Adipocyte (in vitro differentiated cells): ENCODE data around the gene BATF3.
"Not testable (repeated sequence)": the region's sequence is repeated elsewhere in the genome, so short reads cannot be mapped to it uniquely, and the experiment has no call there.

Experiments used
- DNase-seq: peaks from one replicate; pipeline ENCODE4 v3.0.0-alpha.2; 2015; ENCODE audit warnings: low read depth
- H3K27me3 ChIP-seq: replicated peaks from 2 replicates; pipeline ENCODE4 v1.7.0; 2013; ENCODE audit warnings: mild to moderate bottlenecking, low read length, moderate library complexity; ENCODE audit not compliant: control insufficient read depth, insufficient read depth
- H3K36me3 ChIP-seq: 2 replicates; pipeline ENCODE4 v1.7.0; 2013; ENCODE audit warnings: low read length, mild to moderate bottlenecking, moderate library complexity; ENCODE audit not compliant: control insufficient read depth, insufficient read depth, severe bottlenecking
- H3K4me1 ChIP-seq: 2 replicates; pipeline ENCODE4 v1.7.0; 2013; ENCODE audit warnings: mild to moderate bottlenecking, low read length, moderate library complexity; ENCODE audit not compliant: control insufficient read depth, insufficient read depth
- H3K4me3 ChIP-seq: 2 replicates; pipeline ENCODE4 v1.7.0; 2013; ENCODE audit warnings: mild to moderate bottlenecking, low read length, moderate library complexity
- H3K9ac ChIP-seq: 2 replicates; pipeline ENCODE4 v1.7.0; 2013; ENCODE audit warnings: mild to moderate bottlenecking, low read length, moderate library complexity
- H3K9me3 ChIP-seq: 2 replicates; pipeline ENCODE4 v1.7.0; 2013; ENCODE audit warnings: mild to moderate bottlenecking, low read length, moderate library complexity; ENCODE audit not compliant: control insufficient read depth

The BATF3 gene

GRCh38 chr1:212667223-212668139, 32.2 kb downstream of the BATF3 start:
- H3K36me3 ChIP-seq = no peaks in the 10 kb centered on the region
- H3K9me3 ChIP-seq = no peaks in the 10 kb centered on the region
- peaks cover 39% of the 10 kb centered on the region for H3K4me1 ChIP-seq
- DNase-seq = peak; percentile 96
- H3K27me3 ChIP-seq = peaks cover 4% of the 10 kb centered on the region
- peak overlapping the region; percentile 72 for H3K4me3 ChIP-seq
- H3K9ac ChIP-seq = peak overlapping the region; percentile 58

GRCh38 chr1:212666116-212666775, 33.4 kb downstream of the BATF3 start:
- H3K36me3 ChIP-seq = no peaks in the 10 kb centered on the region
- H3K9ac ChIP-seq = no peak overlapping the region
- no peaks in the 10 kb centered on the region for H3K9me3 ChIP-seq
- H3K27me3 ChIP-seq = peaks cover 4% of the 10 kb centered on the region
- H3K4me1 ChIP-seq = peaks cover 39% of the 10 kb centered on the region
- DNase-seq = no peak
- no peak overlapping the region for H3K4me3 ChIP-seq

- Histone ChIP-seq H3K4me1 (peaks cover 39% of the 10 kb centered on the region), H3K27me3 (no peaks in the 10 kb centered on the region), H3K9ac (peak overlapping the region; percentile 87), H3K9me3 (no peaks in the 10 kb centered on the region), H3K4me3 (peak overlapping the region; percentile 90), H3K36me3 (no peaks in the 10 kb centered on the region)
- peak; percentile 93 for DNase-seq
Measured at GRCh38 chr1:212665241-212666115, 34.2 kb downstream of the BATF3 start.

- peak overlapping the region; percentile 87 for H3K9ac ChIP-seq
- no peaks in the 10 kb centered on the region for H3K9me3 ChIP-seq
- no peaks in the 10 kb centered on the region for H3K27me3 ChIP-seq
- no peaks in the 10 kb centered on the region for H3K36me3 ChIP-seq
- DNase-seq = no peak
- peaks cover 39% of the 10 kb centered on the region for H3K4me1 ChIP-seq
- peak overlapping the region; percentile 90 for H3K4me3 ChIP-seq
Measured at GRCh38 chr1:212664409-212665199, 35.0 kb downstream of the BATF3 start.

- not testable (repeated sequence) for H3K27me3 ChIP-seq, DNase-seq, H3K36me3 ChIP-seq, H3K4me1 ChIP-seq, H3K9me3 ChIP-seq, H3K4me3 ChIP-seq, H3K9ac ChIP-seq
Measured at GRCh38 chr1:212658250-212658649, 41.4 kb downstream of the BATF3 start.

- H3K9me3 ChIP-seq = no peaks in the 10 kb centered on the region
- no peaks in the 10 kb centered on the region for H3K36me3 ChIP-seq
- H3K27me3 ChIP-seq = no peaks in the 10 kb centered on the region
- no peak overlapping the region for H3K4me3 ChIP-seq
- H3K4me1 ChIP-seq = peaks cover 8% of the 10 kb centered on the region
- no peak overlapping the region for H3K9ac ChIP-seq
- DNase-seq = no peak
Measured at GRCh38 chr1:212656730-212657129, 42.9 kb downstream of the BATF3 start.

- Histone ChIP-seq H3K4me1 (peaks cover 17% of the 10 kb centered on the region), H3K9ac (no peak overlapping the region), H3K36me3 (no peaks in the 10 kb centered on the region), H3K9me3 (no peaks in the 10 kb centered on the region), H3K4me3 (no peak overlapping the region), H3K27me3 (no peaks in the 10 kb centered on the region)
- peak; percentile 80 for DNase-seq
Measured at GRCh38 chr1:212655668-212656440, 43.8 kb downstream of the BATF3 start.

- Histone ChIP-seq H3K36me3 (no peaks in the 10 kb centered on the region), H3K4me3 (no peak overlapping the region), H3K4me1 (peaks cover 41% of the 10 kb centered on the region), H3K27me3 (no peaks in the 10 kb centered on the region), H3K9me3 (no peaks in the 10 kb centered on the region), H3K9ac (peak overlapping the region; percentile 71)
- no peak for DNase-seq
Measured at GRCh38 chr1:212652609-212653008, 47.0 kb downstream of the BATF3 start.

- no peak overlapping the region for H3K4me3 ChIP-seq
- no peaks in the 10 kb centered on the region for H3K36me3 ChIP-seq
- peak overlapping the region; percentile 71 for H3K9ac ChIP-seq
- H3K9me3 ChIP-seq = no peaks in the 10 kb centered on the region
- DNase-seq = no peak
- H3K4me1 ChIP-seq = peaks cover 41% of the 10 kb centered on the region
- no peaks in the 10 kb centered on the region for H3K27me3 ChIP-seq
Measured at GRCh38 chr1:212651977-212652376, 47.7 kb downstream of the BATF3 start.

GRCh38 chr1:212651521-212651920, 48.1 kb downstream of the BATF3 start:
- no peaks in the 10 kb centered on the region for H3K9me3 ChIP-seq
- H3K9ac ChIP-seq = peak overlapping the region; percentile 71
- H3K4me3 ChIP-seq = no peak overlapping the region
- H3K27me3 ChIP-seq = no peaks in the 10 kb centered on the region
- peaks cover 41% of the 10 kb centered on the region for H3K4me1 ChIP-seq
- DNase-seq = peak; percentile 45
- H3K36me3 ChIP-seq = no peaks in the 10 kb centered on the region
